GM21737 (cell line): Measurements from ENCODE around the gene TBX6.
A peak's percentile ranks its signal among the peaks of the same experiment; 100 is the strongest.

Experiments
- ATAC-seq: cut with Tn5 transposase; IDR thresholded peaks from one replicate; pipeline ENCODE4 v1.9.1; 2021; ENCODE audit warnings: mild to moderate bottlenecking, moderate library complexity; ENCODE audit not compliant: unreplicated experiment

The TBX6 gene

GRCh38 chr16:30087181-30087898 lies 4.4 kb downstream of the TBX6 start:
- no peak for ATAC-seq

DNA sequence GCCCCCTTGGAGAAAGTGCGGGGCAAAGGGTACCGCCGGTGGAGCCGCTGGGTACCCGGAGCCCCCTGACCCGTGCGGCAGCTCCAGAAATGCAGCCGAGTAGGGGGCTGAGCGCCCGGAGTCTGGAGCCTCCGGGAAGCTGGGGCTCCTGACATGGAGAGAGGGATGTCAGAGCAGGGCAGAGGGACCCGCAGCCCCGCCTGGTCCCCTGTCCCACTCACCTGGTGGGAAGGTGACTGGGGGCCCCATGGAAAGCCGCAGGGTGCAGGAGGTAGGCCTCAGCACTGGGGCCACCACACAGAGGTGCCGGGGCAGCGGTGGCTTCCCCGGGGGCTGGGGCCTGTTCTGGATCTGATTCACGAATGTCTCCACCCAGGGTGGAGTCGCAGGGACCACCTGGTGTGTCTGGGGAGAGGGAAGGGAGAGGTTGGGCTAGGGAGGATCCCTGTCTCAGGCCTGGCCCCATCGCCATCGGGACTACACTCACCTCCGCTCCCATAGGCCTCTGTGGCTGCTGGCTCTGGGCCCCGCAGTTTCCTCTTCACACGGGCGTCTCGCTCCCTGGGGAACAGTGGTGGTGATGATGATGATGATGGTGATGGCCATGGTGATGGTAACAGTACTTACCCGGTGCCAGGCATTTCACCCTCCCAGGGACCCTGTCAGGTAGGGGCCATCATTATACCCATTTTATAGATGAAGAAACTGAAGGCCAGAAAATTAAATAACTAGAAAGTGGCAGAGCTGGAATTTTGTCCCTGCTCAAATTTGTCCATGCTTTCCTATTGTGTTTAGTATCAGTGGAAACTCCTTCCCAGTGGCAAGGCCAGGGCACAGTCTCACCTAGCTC lies 5.2 kb downstream of the TBX6 start:
- no peak for ATAC-seq

DNA sequence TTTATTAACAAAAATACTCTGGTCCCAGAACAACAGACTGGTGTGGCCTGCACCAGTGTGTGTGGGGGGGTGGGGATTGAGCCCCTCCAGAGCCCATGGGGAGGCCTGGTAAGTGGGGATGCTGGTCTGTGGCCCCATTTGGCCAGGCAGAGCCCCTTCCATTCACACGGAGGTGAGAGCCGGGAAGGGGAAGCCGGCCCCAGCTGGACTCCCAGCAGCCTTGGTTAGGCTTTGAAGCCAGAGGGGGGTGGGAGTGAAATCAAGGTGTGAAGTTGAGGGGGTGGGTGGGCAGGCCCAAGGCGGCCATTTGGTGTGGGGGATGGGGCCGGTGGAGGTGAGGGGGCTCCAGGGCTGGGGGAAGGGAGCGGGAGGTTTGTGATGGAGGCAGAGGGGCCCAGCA lies 5.9 kb downstream of the TBX6 start:
- ATAC-seq, result no peak

GRCh38 chr16:30085247-30085646 lies 6.5 kb downstream of the TBX6 start:
- no peak for ATAC-seq

DNA sequence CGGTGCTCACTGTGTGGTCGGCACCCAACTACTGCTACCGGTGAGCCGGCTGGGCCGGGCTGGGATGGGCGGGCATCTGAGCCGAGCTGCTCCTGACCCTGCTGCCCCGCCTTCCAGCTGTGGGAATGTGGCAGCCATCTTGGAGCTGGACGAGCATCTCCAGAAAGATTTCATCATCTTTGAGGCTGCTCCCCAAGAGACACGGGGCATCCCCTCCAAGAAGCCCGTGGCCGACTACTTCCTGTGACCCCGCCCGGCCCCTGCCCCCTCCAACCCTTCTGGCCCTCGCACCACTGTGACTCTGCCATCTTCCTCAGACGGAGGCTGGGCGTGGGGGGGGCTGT lies 6.9 kb downstream of the TBX6 start:
- no peak for ATAC-seq

GRCh38 chr16:30084096-30084815 lies 7.5 kb downstream of the TBX6 start:
- ATAC-seq, result no peak

GRCh38 chr16:30083216-30084055 lies 8.3 kb downstream of the TBX6 start:
- no peak for ATAC-seq

DNA sequence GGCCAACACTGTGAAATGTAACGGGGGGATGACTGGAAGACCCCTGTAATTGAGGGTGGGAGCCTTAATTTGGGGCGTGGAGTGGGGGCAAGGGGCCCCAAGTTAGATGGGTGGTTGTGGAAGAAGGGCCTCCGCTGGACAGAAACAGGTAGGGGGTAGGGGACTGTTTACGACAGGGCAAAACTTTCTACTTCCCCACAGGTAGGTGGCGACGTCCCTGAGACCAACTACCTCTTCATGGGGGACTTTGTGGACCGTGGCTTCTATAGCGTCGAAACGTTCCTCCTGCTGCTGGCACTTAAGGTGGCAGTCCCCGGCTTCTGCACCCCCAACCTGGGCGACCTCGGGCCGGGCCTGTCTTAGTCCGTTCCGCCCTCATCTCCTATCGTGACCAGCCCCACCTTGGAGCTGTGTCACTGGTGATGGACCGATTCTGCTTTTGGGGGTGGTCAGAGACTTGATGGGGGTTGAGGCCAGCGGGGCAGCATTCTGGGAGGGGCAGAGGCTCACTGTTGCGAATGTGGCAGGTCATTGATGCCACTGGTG lies 9.1 kb downstream of the TBX6 start:
- no peak for ATAC-seq

- no peak for ATAC-seq
These were observed 12.2 kb downstream of the TBX6 start for GRCh38 chr16:30079480-30079879.

- ATAC-seq, result no peak
These were observed 13.0 kb downstream of the TBX6 start for GRCh38 chr16:30078744-30079143.

GRCh38 chr16:30077656-30078055 lies 14.1 kb downstream of the TBX6 start:
- no peak for ATAC-seq

GRCh38 chr16:30076276-30076791 lies 15.4 kb downstream of the TBX6 start:
- ATAC-seq, result peak; percentile 33

DNA sequence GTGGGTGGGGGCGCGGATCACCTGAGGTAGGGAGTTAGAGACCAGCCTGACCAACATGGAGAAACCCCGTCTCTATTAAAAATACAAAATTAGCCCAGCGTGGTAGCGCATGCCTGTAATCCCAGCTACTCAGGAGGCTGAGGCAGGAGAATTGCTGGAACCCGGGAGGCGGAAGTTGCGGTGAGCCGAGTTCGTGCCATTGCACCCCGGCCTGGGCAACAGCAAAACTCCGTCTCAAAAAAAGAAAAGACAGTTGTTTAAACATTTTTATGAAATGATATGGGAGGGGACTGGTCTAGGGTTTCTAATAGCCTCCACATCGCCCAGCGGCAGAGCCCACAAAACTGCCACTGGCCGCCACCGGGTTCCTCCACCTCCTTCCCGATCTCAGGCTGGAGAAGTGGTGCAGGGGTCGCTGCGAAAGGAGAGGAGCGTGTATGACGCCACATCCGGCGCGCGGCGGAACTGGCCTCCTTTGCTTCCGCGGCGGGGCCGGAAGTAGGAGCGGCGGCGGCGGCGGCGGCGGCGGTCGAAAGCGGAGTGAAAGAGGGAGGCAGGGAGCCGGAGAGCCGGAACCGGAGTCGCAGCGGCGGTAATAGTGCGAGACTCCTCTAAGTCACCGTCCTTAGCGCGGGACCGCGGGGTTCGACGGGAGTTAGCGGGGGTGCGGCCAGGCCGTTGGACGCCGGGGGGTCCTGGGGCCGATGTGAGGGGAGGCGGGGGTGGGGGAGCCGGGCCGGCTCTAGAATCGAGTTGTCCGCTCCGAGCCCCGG lies 16.0 kb downstream of the TBX6 start, which contains the start of gene PPP4C:
PPP4C (plus strand) TSS at position 492 of the 773 bp plus-strand sequence. CDS start 384 bp downstream, outside the sequence.
- ATAC-seq, result peak; percentile 63

DNA sequence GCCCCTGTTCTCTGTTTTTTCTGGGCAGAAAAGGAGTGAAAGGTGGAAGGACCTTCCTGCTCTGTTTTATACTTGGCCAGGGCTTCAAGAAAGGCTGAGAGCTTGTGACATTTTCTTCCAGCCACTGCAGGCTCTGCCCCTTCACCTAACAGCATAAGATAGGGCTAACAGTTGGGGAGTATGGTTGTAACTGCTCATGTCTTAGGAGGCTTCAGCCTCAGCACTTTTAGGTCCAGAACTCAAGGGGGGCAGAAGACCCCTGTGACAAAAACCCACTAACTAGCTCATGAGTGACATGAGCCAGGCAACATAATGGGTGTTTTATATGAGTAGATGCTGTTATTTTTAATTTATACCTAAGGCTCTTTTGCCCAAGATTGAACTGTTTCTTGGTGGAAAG lies 21.2 kb downstream of the TBX6 start:
- ATAC-seq, result no peak

DNA sequence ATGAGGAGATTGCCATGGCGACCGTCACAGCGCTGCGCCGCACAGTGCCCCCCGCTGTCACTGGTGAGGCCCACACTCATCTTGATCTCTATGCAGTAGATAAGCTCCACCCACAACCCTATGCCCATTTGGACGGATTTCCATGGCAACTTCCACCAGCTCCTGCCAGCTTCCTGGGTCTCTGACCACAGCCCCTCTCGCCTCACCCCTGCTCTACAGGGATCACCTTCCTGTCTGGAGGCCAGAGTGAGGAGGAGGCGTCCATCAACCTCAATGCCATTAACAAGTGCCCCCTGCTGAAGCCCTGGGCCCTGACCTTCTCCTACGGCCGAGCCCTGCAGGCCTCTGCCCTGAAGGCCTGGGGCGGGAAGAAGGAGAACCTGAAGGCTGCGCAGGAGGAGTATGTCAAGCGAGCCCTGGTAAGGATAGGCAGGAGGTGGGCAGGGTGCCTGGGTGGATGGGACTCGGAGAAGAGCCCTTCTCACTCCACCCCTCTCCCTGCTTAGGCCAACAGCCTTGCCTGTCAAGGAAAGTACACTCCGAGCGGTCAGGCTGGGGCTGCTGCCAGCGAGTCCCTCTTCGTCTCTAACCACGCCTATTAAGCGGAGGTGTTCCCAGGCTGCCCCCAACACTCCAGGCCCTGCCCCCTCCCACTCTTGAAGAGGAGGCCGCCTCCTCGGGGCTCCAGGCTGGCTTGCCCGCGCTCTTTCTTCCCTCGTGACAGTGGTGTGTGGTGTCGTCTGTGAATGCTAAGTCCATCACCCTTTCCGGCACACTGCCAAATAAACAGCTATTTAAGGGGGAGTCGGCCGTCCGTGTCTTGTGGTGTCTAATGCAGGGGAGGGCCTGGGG lies 21.9 kb downstream of the TBX6 start:
- no peak for ATAC-seq

DNA sequence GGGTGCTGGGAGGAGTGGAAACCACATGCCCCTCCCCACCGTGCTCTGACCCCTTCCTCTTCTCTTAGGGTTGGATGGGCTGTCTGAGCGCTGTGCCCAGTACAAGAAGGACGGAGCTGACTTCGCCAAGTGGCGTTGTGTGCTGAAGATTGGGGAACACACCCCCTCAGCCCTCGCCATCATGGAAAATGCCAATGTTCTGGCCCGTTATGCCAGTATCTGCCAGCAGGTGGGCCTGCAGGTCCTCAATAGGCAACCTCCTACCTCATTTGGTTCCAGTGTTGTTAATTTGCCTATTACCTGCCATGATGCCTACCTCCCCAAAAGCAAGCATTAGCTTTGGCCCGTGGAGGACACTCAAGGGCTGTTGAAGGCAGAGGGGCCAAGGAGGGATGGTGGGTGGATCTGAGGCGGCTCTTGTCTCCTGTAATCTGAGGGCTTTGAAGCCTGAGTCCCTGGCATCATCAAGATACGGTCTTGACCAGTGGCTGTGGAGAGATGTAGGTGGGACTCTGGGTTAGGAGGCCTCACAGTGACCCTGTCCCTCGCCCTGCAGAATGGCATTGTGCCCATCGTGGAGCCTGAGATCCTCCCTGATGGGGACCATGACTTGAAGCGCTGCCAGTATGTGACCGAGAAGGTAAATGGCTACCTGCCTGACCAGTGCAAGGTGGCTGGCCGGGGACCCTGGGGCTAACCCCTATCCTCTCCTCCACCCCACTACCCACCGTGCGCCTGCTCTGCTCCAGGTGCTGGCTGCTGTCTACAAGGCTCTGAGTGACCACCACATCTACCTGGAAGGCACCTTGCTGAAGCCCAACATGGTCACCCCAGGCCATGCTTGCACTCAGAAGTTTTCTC lies 22.7 kb downstream of the TBX6 start:
- ATAC-seq, result no peak

DNA sequence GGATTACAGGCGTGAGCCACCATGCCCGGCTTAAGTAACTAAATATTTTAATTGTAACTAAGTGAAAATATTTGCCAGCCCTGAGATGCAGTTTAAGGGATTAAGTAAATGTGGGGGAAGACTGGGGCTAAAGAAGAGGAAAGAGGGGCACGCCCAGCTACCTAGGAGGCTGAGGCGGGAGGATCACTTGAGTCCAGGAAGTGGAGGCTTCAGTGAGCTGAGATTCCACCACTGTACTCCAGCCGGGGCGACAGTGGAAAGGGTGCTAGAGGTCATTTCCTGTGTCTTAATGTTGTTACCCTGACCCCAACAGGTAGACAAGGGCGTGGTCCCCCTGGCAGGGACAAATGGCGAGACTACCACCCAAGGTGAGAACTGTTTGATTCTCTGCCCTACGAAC lies 23.4 kb downstream of the TBX6 start:
- ATAC-seq, result no peak

- no peak for ATAC-seq
These were observed 24.2 kb downstream of the TBX6 start for GRCh38 chr16:30067584-30067916.
